Uterus (tissue), 2 donors: ENCODE data around the gene TP53I11.

Experiments
- POLR2A ChIP-seq, 2 donors: fragments of 450-650 bp; IDR thresholded peaks; one replicate each; pipeline ENCODE4 v1.6.1; 2016; ENCODE audit warnings: antibody characterized with exemption in 2 of 2, mild to moderate bottlenecking in 1 of 2, moderate library complexity in 1 of 2
- TF ChIP-seq, protein P1 (sequence below), 4 experiments: fragments of 200-600 bp in 2 of 4; fragments of 450-650 bp in 2 of 4; sonication (generic) in 2 of 4; IDR thresholded peaks; one replicate each; pipeline ENCODE4 v1.5.1; 2016 to 2019; ENCODE audit warnings: antibody characterized with exemption in 4 of 4, mild to moderate bottlenecking in 2 of 4, moderate library complexity in 1 of 4

DNA sequence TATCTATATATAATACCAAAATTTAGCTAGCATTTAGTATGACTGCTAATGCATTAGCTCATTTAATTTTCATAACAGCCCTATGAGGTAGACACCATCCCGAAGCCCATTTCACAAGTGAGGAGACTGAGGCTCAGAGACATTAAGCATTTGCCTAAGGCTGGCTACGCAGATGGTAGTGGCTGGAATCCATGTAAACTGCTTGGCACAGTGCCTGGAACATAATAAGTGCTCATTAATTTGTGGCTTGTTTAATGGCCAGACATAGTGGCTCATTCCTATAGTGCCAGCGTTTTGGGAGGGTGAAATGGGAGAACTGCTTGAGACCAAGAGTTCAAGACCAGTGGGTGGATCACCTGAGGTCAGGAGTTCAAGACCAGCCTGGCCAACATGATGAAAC lies 17.8 kb upstream of the TP53I11 start:
- TF ChIP-seq, protein P1, sequence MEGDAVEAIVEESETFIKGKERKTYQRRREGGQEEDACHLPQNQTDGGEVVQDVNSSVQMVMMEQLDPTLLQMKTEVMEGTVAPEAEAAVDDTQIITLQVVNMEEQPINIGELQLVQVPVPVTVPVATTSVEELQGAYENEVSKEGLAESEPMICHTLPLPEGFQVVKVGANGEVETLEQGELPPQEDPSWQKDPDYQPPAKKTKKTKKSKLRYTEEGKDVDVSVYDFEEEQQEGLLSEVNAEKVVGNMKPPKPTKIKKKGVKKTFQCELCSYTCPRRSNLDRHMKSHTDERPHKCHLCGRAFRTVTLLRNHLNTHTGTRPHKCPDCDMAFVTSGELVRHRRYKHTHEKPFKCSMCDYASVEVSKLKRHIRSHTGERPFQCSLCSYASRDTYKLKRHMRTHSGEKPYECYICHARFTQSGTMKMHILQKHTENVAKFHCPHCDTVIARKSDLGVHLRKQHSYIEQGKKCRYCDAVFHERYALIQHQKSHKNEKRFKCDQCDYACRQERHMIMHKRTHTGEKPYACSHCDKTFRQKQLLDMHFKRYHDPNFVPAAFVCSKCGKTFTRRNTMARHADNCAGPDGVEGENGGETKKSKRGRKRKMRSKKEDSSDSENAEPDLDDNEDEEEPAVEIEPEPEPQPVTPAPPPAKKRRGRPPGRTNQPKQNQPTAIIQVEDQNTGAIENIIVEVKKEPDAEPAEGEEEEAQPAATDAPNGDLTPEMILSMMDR (IDR thresholded peaks at IDR 0.05), result no peak
- TF ChIP-seq POLR2A (IDR thresholded peaks at IDR 0.05), result no peak
